Measurements from ENCODE around the gene BZW1.

The BZW1 gene

GRCh38 chr2:200843993-200844948, 32.6 kb downstream of the BZW1 start:
- DNase-seq = no peak

- no peak for DNase-seq
These were observed 33.5 kb downstream of the BZW1 start for GRCh38 chr2:200845194-200845593.

- DNase-seq = no peak
These were observed 34.1 kb downstream of the BZW1 start for GRCh38 chr2:200845669-200846325.

- DNase-seq = no peak
These were observed 35.6 kb downstream of the BZW1 start for GRCh38 chr2:200847269-200847668.

GRCh38 chr2:200847939-200848338, 36.2 kb downstream of the BZW1 start:
- DNase-seq = no peak

- no peak for DNase-seq
These were observed 39.0 kb downstream of the BZW1 start for GRCh38 chr2:200850512-200851256.

- no peak for DNase-seq
These were observed 39.9 kb downstream of the BZW1 start for GRCh38 chr2:200851398-200852248.

GRCh38 chr2:200852605-200853004, 40.9 kb downstream of the BZW1 start:
- no peak for DNase-seq

- no peak for DNase-seq
These were observed 45.1 kb downstream of the BZW1 start for GRCh38 chr2:200856806-200857205.

GRCh38 chr2:200860092-200860795, 48.5 kb downstream of the BZW1 start:
- DNase-seq = no peak

GRCh38 chr2:200861617-200862155, 50.0 kb downstream of the BZW1 start:
- no peak for DNase-seq

GRCh38 chr2:200862532-200863000, 50.9 kb downstream of the BZW1 start:
- peak; percentile 73 for DNase-seq

- no peak for DNase-seq
These were observed 52.1 kb downstream of the BZW1 start for GRCh38 chr2:200863782-200864175.

GRCh38 chr2:200864176-200865034, 52.7 kb downstream of the BZW1 start, which contains the start of gene CLK1:
Gene CLK1 (minus strand): TSS chr2:200864658. CDS start chr2:200861862, 2,796 bp downstream.
- DNase-seq = peak; percentile 98

GRCh38 chr2:200869014-200869413, 57.3 kb downstream of the BZW1 start:
- no peak for DNase-seq

GRCh38 chr2:200871151-200871550, 59.4 kb downstream of the BZW1 start:
- no peak for DNase-seq

- no peak for DNase-seq
These were observed 61.9 kb downstream of the BZW1 start for GRCh38 chr2:200873560-200873959.

Data from stimulated activated CD8-positive, alpha-beta memory T cell treated with anti-CD3 and anti-CD28 coated beads, Interleukin-4, amount 100 ng/mL, for 48 hours (primary cell).